SU-DHL-6 (cell line): ENCODE data around the gene PCED1A.

ENCODE experiments used
- H2AFZ ChIP-seq: fragments of 200-600 bp; sonication (generic); 2 replicates; pipeline ENCODE4 v1.6.1; 2014; ENCODE audit warnings: low read depth, mild to moderate bottlenecking, moderate library complexity, mixed read lengths, antibody characterized with exemption, low read length; ENCODE audit not compliant: severe bottlenecking
- H3F3A ChIP-seq: fragments of 200-600 bp; shearing (Covaris generic); 2 replicates; pipeline ENCODE4 v1.6.0; 2016; ENCODE audit warnings: antibody characterized with exemption, mild to moderate bottlenecking; ENCODE audit not compliant: insufficient read depth
- H3K27ac ChIP-seq: fragments of 200-600 bp; sonication (generic); 2 replicates; pipeline ENCODE4 v1.5.1; 2016; ENCODE audit warnings: low read depth, mild to moderate bottlenecking, low read length, moderate library complexity, mixed read lengths
- H3K27me3 ChIP-seq: fragments of 200-600 bp; sonication (generic), shearing (Covaris generic); 2 replicates; pipeline ENCODE4 v1.6.0; 2014; ENCODE audit warnings: mild to moderate bottlenecking, low read length
- H3K36me3 ChIP-seq: fragments of 200-600 bp; sonication (generic); 2 replicates; pipeline ENCODE4 v1.6.1; 2014; ENCODE audit warnings: mild to moderate bottlenecking, low read length, mixed read lengths
- H3K4me2 ChIP-seq: fragments of 300-600, 200-600 bp; shearing (Covaris generic), sonication (generic); 2 replicates; pipeline ENCODE4 v1.6.0; 2014; ENCODE audit warnings: low read length, low read depth, mild to moderate bottlenecking; ENCODE audit not compliant: poor library complexity, severe bottlenecking
- H3K4me3 ChIP-seq: fragments of 200-600 bp; sonication (generic); 2 replicates; pipeline ENCODE4 v1.5.1; 2014; ENCODE audit warnings: antibody characterized with exemption, low read length, mild to moderate bottlenecking, mixed read lengths; ENCODE audit not compliant: insufficient read depth, poor library complexity, severe bottlenecking
- H3K79me2 ChIP-seq: fragments of 200-600 bp; sonication (generic); 2 replicates; pipeline ENCODE4 v1.6.1; 2014; ENCODE audit warnings: mild to moderate bottlenecking, low read length, moderate library complexity; ENCODE audit not compliant: insufficient read depth
- H3K9ac ChIP-seq: fragments of 200-600 bp; sonication (generic); 2 replicates; pipeline ENCODE4 v1.7.0; 2014; ENCODE audit warnings: mild to moderate bottlenecking, low read length
- H3K9me2 ChIP-seq: fragments of 200-600 bp; sonication (generic); replicated peaks from 2 replicates; pipeline ENCODE4 v1.6.1; 2014; ENCODE audit warnings: low read length; ENCODE audit not compliant: insufficient read depth
- H3K9me3 ChIP-seq: fragments of 200-600 bp; sonication (generic); 2 replicates; pipeline ENCODE4 v1.6.1; 2014; ENCODE audit warnings: low read length, mixed read lengths; ENCODE audit not compliant: insufficient read depth
- H4K20me1 ChIP-seq: fragments of 200-600 bp; sonication (generic); 2 replicates; pipeline ENCODE4 v1.6.1; 2014; ENCODE audit warnings: low read depth, mild to moderate bottlenecking, antibody characterized with exemption, low read length, moderate library complexity, mixed read lengths
- CTCF ChIP-seq: fragments of 200-600 bp; sonication (generic); IDR thresholded peaks from one replicate; pipeline ENCODE4 v1.5.1; 2017; ENCODE audit warnings: antibody characterized with exemption, mild to moderate bottlenecking, low read length, moderate library complexity; ENCODE audit not compliant: insufficient read depth, poor library complexity, severe bottlenecking
- EZH2phosphoT487 ChIP-seq: fragments of 200-600 bp; sonication (generic), shearing (Covaris generic); conservative IDR thresholded peaks from 2 replicates; pipeline ENCODE4 v1.6.1; 2018; ENCODE audit warnings: mild to moderate bottlenecking, antibody characterized with exemption, low read length, moderate library complexity, mixed read lengths

PCED1A gene, protein sequence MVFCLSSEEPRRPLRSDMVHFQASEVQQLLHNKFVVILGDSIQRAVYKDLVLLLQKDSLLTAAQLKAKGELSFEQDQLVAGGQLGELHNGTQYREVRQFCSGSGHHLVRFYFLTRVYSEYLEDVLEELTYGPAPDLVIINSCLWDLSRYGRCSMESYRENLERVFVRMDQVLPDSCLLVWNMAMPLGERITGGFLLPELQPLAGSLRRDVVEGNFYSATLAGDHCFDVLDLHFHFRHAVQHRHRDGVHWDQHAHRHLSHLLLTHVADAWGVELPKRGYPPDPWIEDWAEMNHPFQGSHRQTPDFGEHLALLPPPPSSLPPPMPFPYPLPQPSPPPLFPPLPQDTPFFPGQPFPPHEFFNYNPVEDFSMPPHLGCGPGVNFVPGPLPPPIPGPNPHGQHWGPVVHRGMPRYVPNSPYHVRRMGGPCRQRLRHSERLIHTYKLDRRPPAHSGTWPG

GRCh38 chr20:2840138-2840966, at the start of gene PCED1A, which contains the start of gene VPS16:
Gene PCED1A, minus strand, starts transcription at chr20:2840655. Its CDS starts 743 bp downstream, at chr20:2839912.
Gene VPS16, plus strand, starts transcription at chr20:2840745. Its CDS starts 30 bp downstream, at chr20:2840775.
- H3K9ac ChIP-seq, result peak within 1 kb of the TSS; percentile 64
- H3F3A ChIP-seq, result no peaks in the 10 kb centered on the region
- H3K9me2 ChIP-seq, result no peaks in the 10 kb centered on the region
- no peak within 1 kb of the TSS for H3K27ac ChIP-seq
- H3K9me3 ChIP-seq, result no peaks in the 10 kb centered on the region
- H3K79me2 ChIP-seq, result peaks cover 4% of the 10 kb centered on the region; the same call in 1 of the 2 replicates
- H3K36me3 ChIP-seq, result no peaks in the 10 kb centered on the region
- peak within 1 kb of the TSS; percentile 72 for H3K4me2 ChIP-seq
- no peaks in the 10 kb centered on the region for H4K20me1 ChIP-seq
- peak within 1 kb of the TSS; percentile 100 for H2AFZ ChIP-seq
- H3K4me3 ChIP-seq, result peak within 1 kb of the TSS; percentile 74
- TF ChIP-seq EZH2phosphoT487 (no peak), CTCF (no peak)
- no peaks in the 10 kb centered on the region for H3K27me3 ChIP-seq

DNA sequence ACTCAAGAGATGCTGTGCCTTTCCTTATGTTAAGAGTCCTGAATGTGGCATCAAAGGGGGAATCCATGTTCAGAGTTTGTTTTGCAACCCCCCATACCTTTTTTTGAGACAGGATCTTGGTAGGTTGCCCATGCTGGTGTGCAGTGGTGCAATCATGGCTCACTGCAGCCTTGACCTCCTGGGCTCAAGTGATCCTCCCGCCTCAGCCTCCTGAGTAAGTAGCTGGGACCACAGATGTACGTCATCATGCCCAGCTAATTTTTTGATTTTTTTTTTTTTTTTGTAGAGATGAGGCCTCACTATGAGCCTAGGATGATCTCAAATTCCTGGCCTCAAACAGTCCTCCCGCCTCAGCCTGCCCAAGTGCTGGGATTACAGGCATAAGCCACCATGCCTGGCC, 49.3 kb upstream of the PCED1A start:
- peaks cover 95% of the 10 kb centered on the region for H3K79me2 ChIP-seq
- H3K9me3 ChIP-seq, result no peaks in the 10 kb centered on the region
- no peaks in the 10 kb centered on the region for H3K27me3 ChIP-seq
- H3K9me2 ChIP-seq, result no peaks in the 10 kb centered on the region
- no peak for TF ChIP-seq CTCF
- no peak for TF ChIP-seq EZH2phosphoT487
- H3K27ac ChIP-seq, result no peak overlapping the region
- no peak overlapping the region for H3K4me3 ChIP-seq
- no peaks in the 10 kb centered on the region for H3K36me3 ChIP-seq
- no peaks in the 10 kb centered on the region for H3F3A ChIP-seq
- no peak overlapping the region for H2AFZ ChIP-seq
- H4K20me1 ChIP-seq, result peaks cover 17% of the 10 kb centered on the region
- no peak overlapping the region for H3K9ac ChIP-seq
- no peak overlapping the region for H3K4me2 ChIP-seq

- Histone ChIP-seq H3K79me2 (peaks cover 98% of the 10 kb centered on the region), H3K9me2 (no peaks in the 10 kb centered on the region), H3F3A (no peaks in the 10 kb centered on the region), H3K27ac (no peak overlapping the region), H3K9ac (no peak overlapping the region), H4K20me1 (peaks cover 19% of the 10 kb centered on the region), H3K4me3 (no peak overlapping the region), H3K27me3 (no peaks in the 10 kb centered on the region), H3K4me2 (no peak overlapping the region), H3K36me3 (no peaks in the 10 kb centered on the region), H3K9me3 (no peaks in the 10 kb centered on the region), H2AFZ (no peak overlapping the region)
- TF ChIP-seq EZH2phosphoT487 (no peak), CTCF (no peak)
Measured at GRCh38 chr20:2889209-2889608, 48.8 kb upstream of the PCED1A start.
